Measurements from ENCODE around the gene MAN2B2.

Gene MAN2B2

GRCh38 chr4:6595897-6596537 is 21.0 kb downstream of the MAN2B2 start:
- DNase-seq: no peak

GRCh38 chr4:6596948-6597347 is 22.0 kb downstream of the MAN2B2 start:
- no peak for DNase-seq

- DNase-seq: no peak
Measured at GRCh38 chr4:6598127-6598526, 23.1 kb downstream of the MAN2B2 start.

- no peak for DNase-seq
Measured at GRCh38 chr4:6598641-6599040, 23.7 kb downstream of the MAN2B2 start.

GRCh38 chr4:6601661-6602250 is 26.8 kb downstream of the MAN2B2 start:
- DNase-seq: no peak

GRCh38 chr4:6602289-6602688 is 27.3 kb downstream of the MAN2B2 start:
- no peak for DNase-seq

GRCh38 chr4:6603128-6603527 is 28.1 kb downstream of the MAN2B2 start:
- DNase-seq: no peak

- no peak for DNase-seq
Measured at GRCh38 chr4:6605114-6605513, 30.1 kb downstream of the MAN2B2 start.

- DNase-seq: no peak
Measured at GRCh38 chr4:6605605-6606004, 30.6 kb downstream of the MAN2B2 start.

GRCh38 chr4:6606465-6607235 is 31.7 kb downstream of the MAN2B2 start:
- no peak for DNase-seq

GRCh38 chr4:6607368-6608055 is 32.5 kb downstream of the MAN2B2 start:
- DNase-seq: no peak

- no peak for DNase-seq
Measured at GRCh38 chr4:6608758-6609414, 33.9 kb downstream of the MAN2B2 start.

GRCh38 chr4:6609415-6610079 is 34.6 kb downstream of the MAN2B2 start:
- no peak for DNase-seq

- DNase-seq: no peak
Measured at GRCh38 chr4:6610856-6611430, 36.0 kb downstream of the MAN2B2 start.

- no peak for DNase-seq
Measured at GRCh38 chr4:6612961-6613675, 38.1 kb downstream of the MAN2B2 start.

GRCh38 chr4:6613676-6614651 is 39.0 kb downstream of the MAN2B2 start:
- no peak for DNase-seq

GRCh38 chr4:6614701-6615230 is 39.8 kb downstream of the MAN2B2 start:
- no peak for DNase-seq

GRCh38 chr4:6616087-6616995 is 41.4 kb downstream of the MAN2B2 start:
- DNase-seq: no peak

GRCh38 chr4:6617246-6617645 is 42.3 kb downstream of the MAN2B2 start:
- DNase-seq: no peak

All from CD4-positive, alpha-beta T cell treated with Interleukin-17A for 4 hours (primary cell).